GM06990 (cell line): Measurements from ENCODE around the gene TBC1D4.

Source experiments
- DNase-seq: peaks from one replicate; pipeline ENCODE4 v3.0.0-alpha.2; 2011; ENCODE audit not compliant: insufficient read length; ENCODE audit errors: extremely low read depth
- H3K27me3 ChIP-seq: replicated peaks from 2 replicates; pipeline ENCODE4 v1.6.0; 2011; ENCODE audit warnings: low read length; ENCODE audit not compliant: control insufficient read depth, insufficient read depth
- H3K36me3 ChIP-seq: 2 replicates; pipeline ENCODE4 v1.5.1; 2011; ENCODE audit warnings: low read length; ENCODE audit not compliant: control insufficient read depth, insufficient read depth
- H3K4me3 ChIP-seq: replicated peaks from 2 replicates; pipeline ENCODE4 v1.5.1; 2011; ENCODE audit warnings: low read depth, mild to moderate bottlenecking, control low read depth, low read length
- TF ChIP-seq, protein P1 (sequence below): IDR thresholded peaks from 2 replicates; pipeline ENCODE4 v1.5.1; 2011; ENCODE audit warnings: low read length, control low read depth, mild to moderate bottlenecking, inconsistent platforms; ENCODE audit not compliant: insufficient read depth, poor library complexity, severe bottlenecking

TBC1D4 gene

DNA sequence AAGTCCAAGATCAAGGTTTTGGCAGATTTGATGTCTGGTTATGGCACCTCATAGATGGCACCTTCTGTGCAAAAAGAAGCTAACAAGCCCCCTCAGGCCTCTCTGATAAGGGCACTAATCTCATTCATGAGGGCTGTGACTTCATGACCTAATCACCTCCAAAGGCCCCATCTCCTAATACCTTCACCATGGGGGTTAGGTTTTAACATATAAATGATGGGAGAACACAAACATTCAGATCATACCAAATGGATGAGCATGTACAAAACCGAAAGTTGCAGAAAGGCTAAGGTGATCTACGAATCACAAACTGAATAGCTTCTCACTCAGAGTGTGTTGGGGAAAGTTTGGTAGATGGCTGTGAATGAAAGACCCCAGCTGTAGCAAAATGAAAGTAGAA, 217.4 kb downstream of the TBC1D4 start:
- TF ChIP-seq, protein P1, sequence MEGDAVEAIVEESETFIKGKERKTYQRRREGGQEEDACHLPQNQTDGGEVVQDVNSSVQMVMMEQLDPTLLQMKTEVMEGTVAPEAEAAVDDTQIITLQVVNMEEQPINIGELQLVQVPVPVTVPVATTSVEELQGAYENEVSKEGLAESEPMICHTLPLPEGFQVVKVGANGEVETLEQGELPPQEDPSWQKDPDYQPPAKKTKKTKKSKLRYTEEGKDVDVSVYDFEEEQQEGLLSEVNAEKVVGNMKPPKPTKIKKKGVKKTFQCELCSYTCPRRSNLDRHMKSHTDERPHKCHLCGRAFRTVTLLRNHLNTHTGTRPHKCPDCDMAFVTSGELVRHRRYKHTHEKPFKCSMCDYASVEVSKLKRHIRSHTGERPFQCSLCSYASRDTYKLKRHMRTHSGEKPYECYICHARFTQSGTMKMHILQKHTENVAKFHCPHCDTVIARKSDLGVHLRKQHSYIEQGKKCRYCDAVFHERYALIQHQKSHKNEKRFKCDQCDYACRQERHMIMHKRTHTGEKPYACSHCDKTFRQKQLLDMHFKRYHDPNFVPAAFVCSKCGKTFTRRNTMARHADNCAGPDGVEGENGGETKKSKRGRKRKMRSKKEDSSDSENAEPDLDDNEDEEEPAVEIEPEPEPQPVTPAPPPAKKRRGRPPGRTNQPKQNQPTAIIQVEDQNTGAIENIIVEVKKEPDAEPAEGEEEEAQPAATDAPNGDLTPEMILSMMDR: no peak
- no peak for DNase-seq
- no peak overlapping the region for H3K4me3 ChIP-seq
- no peaks in the 10 kb centered on the region for H3K36me3 ChIP-seq
- no peaks in the 10 kb centered on the region for H3K27me3 ChIP-seq

DNA sequence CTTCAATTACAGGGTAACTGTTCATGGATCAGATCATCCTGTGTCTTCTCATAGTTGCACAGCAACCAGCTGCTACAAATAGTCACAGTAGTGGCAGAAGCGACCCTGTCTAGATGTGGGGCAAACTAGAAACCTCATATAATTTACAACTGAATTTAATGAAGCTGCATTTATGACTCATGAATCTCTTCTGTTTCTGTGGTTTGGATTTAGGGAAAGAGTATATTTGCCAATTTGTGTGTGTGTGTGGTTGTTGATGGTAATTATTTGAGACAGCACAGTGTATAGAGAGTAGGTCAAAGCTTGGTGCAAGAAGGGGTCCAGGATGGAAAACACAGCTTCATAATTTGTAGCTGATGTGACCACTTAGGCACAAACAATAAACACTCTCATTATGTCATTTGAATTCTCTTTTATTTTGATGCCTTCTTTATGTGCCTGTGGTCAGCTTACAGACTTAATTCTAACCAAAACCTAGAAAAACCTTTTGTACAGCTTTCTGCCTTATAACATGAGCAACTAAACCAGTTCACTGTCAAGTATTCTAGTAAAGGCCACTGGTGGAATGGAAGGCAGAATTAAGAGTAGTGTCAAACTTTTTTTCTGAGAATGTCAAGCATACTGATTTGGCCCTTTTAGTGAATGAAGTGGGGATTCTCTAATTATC, 218.1 kb downstream of the TBC1D4 start:
- Histone ChIP-seq H3K27me3 (no peaks in the 10 kb centered on the region), H3K4me3 (no peak overlapping the region), H3K36me3 (no peaks in the 10 kb centered on the region)
- no peak for DNase-seq
- TF ChIP-seq, protein P1: no peak

DNA sequence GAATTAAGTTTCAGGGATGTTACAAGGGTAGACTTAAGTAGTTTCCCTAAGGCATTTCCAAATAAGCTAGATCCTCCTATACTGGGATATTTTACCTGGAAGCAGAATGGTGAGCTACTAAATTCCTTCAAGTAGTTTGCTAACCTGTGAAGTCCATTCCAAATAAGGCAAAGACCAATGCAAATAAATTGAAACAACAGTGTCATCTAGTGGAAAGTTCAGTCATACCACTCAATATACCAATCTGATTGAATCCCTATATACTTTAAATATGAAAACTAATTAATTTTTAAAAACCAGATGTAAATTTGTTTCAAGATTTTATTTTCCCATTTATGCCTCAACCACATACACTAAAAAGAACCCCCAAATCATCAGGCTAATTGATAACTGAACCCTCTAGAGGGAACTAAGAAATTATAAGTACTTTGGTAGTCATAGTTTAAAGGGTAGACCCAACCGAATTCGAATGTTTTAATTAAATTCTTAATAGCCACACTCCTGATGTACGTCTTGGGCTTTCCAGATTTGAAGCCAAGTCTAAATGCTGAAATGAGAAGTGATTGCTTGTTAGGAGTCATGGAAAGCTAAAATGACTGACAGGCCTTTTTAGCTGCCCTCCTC, 223.7 kb downstream of the TBC1D4 start:
- TF ChIP-seq, protein P1: peak; percentile 60
- Histone ChIP-seq H3K4me3 (no peak overlapping the region), H3K36me3 (no peaks in the 10 kb centered on the region), H3K27me3 (peaks cover 2% of the 10 kb centered on the region; the same call in 1 of the 2 replicates)
- no peak for DNase-seq

DNA sequence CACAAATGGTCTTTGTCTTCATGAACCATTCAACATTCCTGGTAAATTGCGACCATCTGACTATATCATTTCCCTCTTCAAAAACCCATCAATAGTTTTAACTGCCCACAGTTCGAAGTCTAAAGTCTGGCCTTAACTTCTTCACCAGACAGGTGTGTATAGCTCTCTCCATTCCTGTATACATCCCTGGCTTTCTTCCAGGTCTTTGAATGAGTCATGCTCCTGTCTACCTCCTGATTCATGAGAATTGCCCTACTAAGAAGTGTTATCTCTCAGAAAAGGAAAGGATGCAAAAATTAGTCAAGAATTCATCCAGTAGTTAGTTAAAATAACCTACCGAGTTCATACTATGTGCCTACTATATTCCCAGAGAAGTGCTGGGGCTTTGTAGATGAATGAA, 225.0 kb downstream of the TBC1D4 start:
- H3K36me3 ChIP-seq: no peaks in the 10 kb centered on the region
- H3K27me3 ChIP-seq: peaks cover 2% of the 10 kb centered on the region; the same call in 1 of the 2 replicates
- H3K4me3 ChIP-seq: no peak overlapping the region
- no peak for DNase-seq
- TF ChIP-seq, protein P1: no peak

DNA sequence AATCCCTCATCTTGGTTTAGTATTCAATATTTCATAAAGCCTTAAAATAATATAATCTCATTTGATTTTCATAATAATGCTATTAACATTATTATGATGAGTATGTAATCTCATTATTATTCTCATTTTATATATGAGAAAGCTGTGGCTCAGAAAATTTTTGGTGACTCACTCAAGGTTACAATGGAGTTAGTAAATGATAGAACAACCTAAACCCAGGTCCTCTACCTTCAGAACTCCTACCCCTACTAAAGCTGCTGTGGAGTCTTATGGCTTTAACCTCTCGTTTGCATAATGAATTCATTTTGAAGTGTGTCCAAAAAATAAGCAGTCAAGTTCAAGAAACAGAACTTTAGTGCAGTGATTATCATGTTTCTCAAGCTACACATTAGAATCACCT, 226.3 kb downstream of the TBC1D4 start:
- Histone ChIP-seq H3K36me3 (no peaks in the 10 kb centered on the region), H3K4me3 (no peak overlapping the region), H3K27me3 (peaks cover 2% of the 10 kb centered on the region; the same call in 1 of the 2 replicates)
- no peak for DNase-seq
- TF ChIP-seq, protein P1: no peak
